Measurements from ENCODE around the gene DUOX2.
"Not testable (repeated sequence)": the region's sequence is repeated elsewhere in the genome, so short reads cannot be mapped to it uniquely, and the experiment has no call there.

Gene DUOX2

GRCh38 chr15:45073602-45074001 is 40.4 kb downstream of the DUOX2 start:
- DNase-seq (ENCODE audit: low spot score): not testable (repeated sequence)

- not testable (repeated sequence) for DNase-seq (ENCODE audit: low spot score)
Observed at GRCh38 chr15:45069942-45070360, 44.0 kb downstream of the DUOX2 start.

- DNase-seq (ENCODE audit: low spot score): no peak
Observed at GRCh38 chr15:45064386-45064785, 49.6 kb downstream of the DUOX2 start.

GRCh38 chr15:45062301-45062700 is 51.7 kb downstream of the DUOX2 start:
- DNase-seq (ENCODE audit: low spot score): not testable (repeated sequence)

GRCh38 chr15:45058690-45059675 is 55.0 kb downstream of the DUOX2 start:
- DNase-seq (ENCODE audit: low spot score): not testable (repeated sequence)

- DNase-seq (ENCODE audit: low spot score): not testable (repeated sequence)
Observed at GRCh38 chr15:45052676-45053075, 61.3 kb downstream of the DUOX2 start.

GRCh38 chr15:45050587-45050986 is 63.4 kb downstream of the DUOX2 start:
- DNase-seq (ENCODE audit: low spot score): no peak

- peak; percentile 51 for DNase-seq (ENCODE audit: low spot score)
Observed at GRCh38 chr15:45048794-45049631, 65.0 kb downstream of the DUOX2 start.

- DNase-seq (ENCODE audit: low spot score): not testable (repeated sequence)
Observed at GRCh38 chr15:45048449-45048793, 65.6 kb downstream of the DUOX2 start.

GRCh38 chr15:45044270-45044669 is 69.7 kb downstream of the DUOX2 start:
- DNase-seq (ENCODE audit: low spot score): not testable (repeated sequence)

GRCh38 chr15:45042859-45043258 is 71.1 kb downstream of the DUOX2 start:
- DNase-seq (ENCODE audit: low spot score): not testable (repeated sequence)
